Adipocyte (in vitro differentiated cells): ENCODE data around the gene ARFGEF2.
"Not testable (repeated sequence)": the region's sequence is repeated elsewhere in the genome, so short reads cannot be mapped to it uniquely, and the experiment has no call there.

ENCODE experiments used
- DNase-seq: peaks from one replicate; pipeline ENCODE4 v3.0.0-alpha.2; 2015; ENCODE audit warnings: low read depth
- H3K27me3 ChIP-seq: replicated peaks from 2 replicates; pipeline ENCODE4 v1.7.0; 2013; ENCODE audit warnings: mild to moderate bottlenecking, low read length, moderate library complexity; ENCODE audit not compliant: control insufficient read depth, insufficient read depth
- H3K36me3 ChIP-seq: 2 replicates; pipeline ENCODE4 v1.7.0; 2013; ENCODE audit warnings: low read length, mild to moderate bottlenecking, moderate library complexity; ENCODE audit not compliant: control insufficient read depth, insufficient read depth, severe bottlenecking
- H3K4me1 ChIP-seq: 2 replicates; pipeline ENCODE4 v1.7.0; 2013; ENCODE audit warnings: mild to moderate bottlenecking, low read length, moderate library complexity; ENCODE audit not compliant: control insufficient read depth, insufficient read depth
- H3K4me3 ChIP-seq: 2 replicates; pipeline ENCODE4 v1.7.0; 2013; ENCODE audit warnings: mild to moderate bottlenecking, low read length, moderate library complexity
- H3K9ac ChIP-seq: 2 replicates; pipeline ENCODE4 v1.7.0; 2013; ENCODE audit warnings: mild to moderate bottlenecking, low read length, moderate library complexity
- H3K9me3 ChIP-seq: 2 replicates; pipeline ENCODE4 v1.7.0; 2013; ENCODE audit warnings: mild to moderate bottlenecking, low read length, moderate library complexity; ENCODE audit not compliant: control insufficient read depth

The ARFGEF2 gene

GRCh38 chr20:49054056-49054643 is 132.6 kb downstream of the ARFGEF2 start:
- Histone ChIP-seq H3K4me1 (peaks cover 9% of the 10 kb centered on the region), H3K4me3 (no peak overlapping the region), H3K9me3 (no peaks in the 10 kb centered on the region), H3K9ac (no peak overlapping the region), H3K27me3 (no peaks in the 10 kb centered on the region), H3K36me3 (peaks cover 8% of the 10 kb centered on the region)
- DNase-seq = no peak

DNA sequence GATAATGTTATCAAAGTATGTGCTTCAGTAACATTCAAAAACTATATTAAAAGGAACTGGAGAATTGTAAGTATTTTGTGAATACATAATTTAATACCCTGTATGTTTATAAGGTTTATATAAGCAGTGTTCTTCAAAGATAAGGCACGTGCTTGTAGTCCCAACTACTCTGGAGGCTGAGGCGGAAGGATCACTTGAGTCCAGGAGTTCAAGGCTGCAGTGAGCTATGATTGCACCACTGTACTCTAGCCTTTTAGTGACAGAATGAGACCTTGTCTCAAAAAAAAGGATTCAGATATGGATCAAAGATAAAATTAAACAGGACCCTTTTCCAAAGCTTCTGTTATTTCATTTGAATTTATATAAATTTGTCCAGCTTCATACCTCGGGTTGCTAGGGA is 141.8 kb downstream of the ARFGEF2 start:
- no peak for DNase-seq
- no peaks in the 10 kb centered on the region for H3K4me1 ChIP-seq
- H3K36me3 ChIP-seq = peaks cover 51% of the 10 kb centered on the region
- no peaks in the 10 kb centered on the region for H3K27me3 ChIP-seq
- H3K4me3 ChIP-seq = no peak overlapping the region
- H3K9ac ChIP-seq = no peak overlapping the region
- no peaks in the 10 kb centered on the region for H3K9me3 ChIP-seq

GRCh38 chr20:49074521-49074920 is 153.0 kb downstream of the ARFGEF2 start:
- H3K4me1 ChIP-seq = no peaks in the 10 kb centered on the region
- no peak for DNase-seq
- no peaks in the 10 kb centered on the region for H3K9me3 ChIP-seq
- H3K36me3 ChIP-seq = peaks cover 86% of the 10 kb centered on the region
- H3K27me3 ChIP-seq = no peaks in the 10 kb centered on the region
- no peak overlapping the region for H3K9ac ChIP-seq
- H3K4me3 ChIP-seq = no peak overlapping the region

- H3K9me3 ChIP-seq = no peaks in the 10 kb centered on the region
- no peak for DNase-seq
- no peaks in the 10 kb centered on the region for H3K4me1 ChIP-seq
- H3K9ac ChIP-seq = no peak overlapping the region
- no peak overlapping the region for H3K4me3 ChIP-seq
- no peaks in the 10 kb centered on the region for H3K27me3 ChIP-seq
- peaks cover 85% of the 10 kb centered on the region for H3K36me3 ChIP-seq
Measured at GRCh38 chr20:49078310-49078709, 156.8 kb downstream of the ARFGEF2 start.

DNA sequence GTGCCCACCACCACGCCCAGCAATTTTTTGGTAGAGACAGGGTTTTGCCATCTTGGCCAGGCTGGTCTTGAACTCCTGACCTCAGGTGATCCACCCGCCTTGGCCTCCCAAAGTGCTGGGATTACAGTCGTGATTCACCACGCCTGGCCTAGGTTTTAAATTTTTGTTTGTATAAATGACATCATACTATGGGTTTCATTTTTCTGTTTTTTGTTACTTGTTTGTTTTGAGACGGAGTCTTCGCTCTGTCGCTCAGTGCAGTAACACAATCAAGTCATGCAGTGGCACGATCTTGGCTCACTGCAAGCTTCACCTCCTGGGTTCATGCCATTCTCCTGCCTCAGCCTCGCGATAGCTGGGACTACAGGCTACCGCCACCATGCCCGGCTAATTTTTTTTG is 160.8 kb downstream of the ARFGEF2 start:
- not testable (repeated sequence) for H3K9ac ChIP-seq, H3K4me3 ChIP-seq, H3K9me3 ChIP-seq, H3K27me3 ChIP-seq, DNase-seq, H3K4me1 ChIP-seq
- peaks cover 81% of the 10 kb centered on the region for H3K36me3 ChIP-seq
